ENCODE measurements around the gene CACNA1E.

CACNA1E gene

GRCh38 chr1:181490740-181491712, 7.7 kb downstream of the CACNA1E start:
- FAIRE-seq (no peak), DNase-seq (ENCODE audit: insufficient read length, low spot score) (no peak)
- TF ChIP-seq PAX5 (IDR thresholded peaks at IDR 0.05; ENCODE audit: insufficient read depth, low read length, severe bottlenecking) (no peak), POLR2A (IDR thresholded peaks at IDR 0.05; ENCODE audit: low read depth, low read length) (no peak), TAF1 (IDR thresholded peaks at IDR 0.05; ENCODE audit: low read depth, low read length) (no peak), POU2F2 (IDR thresholded peaks at IDR 0.05; ENCODE audit: low read depth, low read length) (no peak), POLR2AphosphoS5 (IDR thresholded peaks at IDR 0.05; ENCODE audit: low read depth, low read length) (no peak), SPI1 (IDR thresholded peaks at IDR 0.05; ENCODE audit: low read depth, low read length) (no peak)

GRCh38 chr1:181493166-181493565, 9.8 kb downstream of the CACNA1E start:
- TF ChIP-seq POLR2AphosphoS5 (IDR thresholded peaks at IDR 0.05; ENCODE audit: low read depth, low read length) (no peak), SPI1 (IDR thresholded peaks at IDR 0.05; ENCODE audit: low read depth, low read length) (no peak), TAF1 (IDR thresholded peaks at IDR 0.05; ENCODE audit: low read depth, low read length) (no peak), POU2F2 (IDR thresholded peaks at IDR 0.05; ENCODE audit: low read depth, low read length) (no peak), POLR2A (IDR thresholded peaks at IDR 0.05; ENCODE audit: low read depth, low read length) (no peak), PAX5 (IDR thresholded peaks at IDR 0.05; ENCODE audit: insufficient read depth, low read length, severe bottlenecking) (no peak)
- FAIRE-seq (no peak), DNase-seq (ENCODE audit: insufficient read length, low spot score) (no peak)

- no peak for TF ChIP-seq POU2F2 (IDR thresholded peaks at IDR 0.05; ENCODE audit: low read depth, low read length)
- no peak for TF ChIP-seq TAF1 (IDR thresholded peaks at IDR 0.05; ENCODE audit: low read depth, low read length)
- TF ChIP-seq POLR2A (IDR thresholded peaks at IDR 0.05; ENCODE audit: low read depth, low read length): no peak
- TF ChIP-seq SPI1 (IDR thresholded peaks at IDR 0.05; ENCODE audit: low read depth, low read length): no peak
- no peak for TF ChIP-seq PAX5 (IDR thresholded peaks at IDR 0.05; ENCODE audit: insufficient read depth, low read length, severe bottlenecking)
- no peak for TF ChIP-seq POLR2AphosphoS5 (IDR thresholded peaks at IDR 0.05; ENCODE audit: low read depth, low read length)
- DNase-seq (ENCODE audit: insufficient read length, low spot score) (no peak), FAIRE-seq (no peak)
Measured at GRCh38 chr1:181493885-181494284, 10.6 kb downstream of the CACNA1E start.

- TF ChIP-seq PAX5 (IDR thresholded peaks at IDR 0.05; ENCODE audit: insufficient read depth, low read length, severe bottlenecking): no peak
- no peak for TF ChIP-seq SPI1 (IDR thresholded peaks at IDR 0.05; ENCODE audit: low read depth, low read length)
- TF ChIP-seq TAF1 (IDR thresholded peaks at IDR 0.05; ENCODE audit: low read depth, low read length): no peak
- TF ChIP-seq POLR2AphosphoS5 (IDR thresholded peaks at IDR 0.05; ENCODE audit: low read depth, low read length): no peak
- TF ChIP-seq POLR2A (IDR thresholded peaks at IDR 0.05; ENCODE audit: low read depth, low read length): no peak
- no peak for TF ChIP-seq POU2F2 (IDR thresholded peaks at IDR 0.05; ENCODE audit: low read depth, low read length)
- FAIRE-seq (no peak), DNase-seq (ENCODE audit: insufficient read length, low spot score) (no peak)
Measured at GRCh38 chr1:181496759-181497158, 13.4 kb downstream of the CACNA1E start.

GRCh38 chr1:181497870-181498269, 14.6 kb downstream of the CACNA1E start:
- FAIRE-seq: no peak

GRCh38 chr1:181499825-181500224, 16.5 kb downstream of the CACNA1E start:
- FAIRE-seq (no peak), DNase-seq (ENCODE audit: insufficient read length, low spot score) (no peak)
- TF ChIP-seq POLR2AphosphoS5 (IDR thresholded peaks at IDR 0.05; ENCODE audit: low read depth, low read length) (no peak), POU2F2 (IDR thresholded peaks at IDR 0.05; ENCODE audit: low read depth, low read length) (no peak), PAX5 (IDR thresholded peaks at IDR 0.05; ENCODE audit: insufficient read depth, low read length, severe bottlenecking) (no peak), TAF1 (IDR thresholded peaks at IDR 0.05; ENCODE audit: low read depth, low read length) (no peak), POLR2A (IDR thresholded peaks at IDR 0.05; ENCODE audit: low read depth, low read length) (no peak), SPI1 (IDR thresholded peaks at IDR 0.05; ENCODE audit: low read depth, low read length) (no peak)

More at GRCh38 chr1:181497870-181498269, 14.6 kb downstream of the CACNA1E start:
- DNase-seq (ENCODE audit: insufficient read length, low spot score): no peak
- TF ChIP-seq POLR2AphosphoS5 (IDR thresholded peaks at IDR 0.05; ENCODE audit: low read depth, low read length) (no peak), PAX5 (IDR thresholded peaks at IDR 0.05; ENCODE audit: insufficient read depth, low read length, severe bottlenecking) (no peak), SPI1 (IDR thresholded peaks at IDR 0.05; ENCODE audit: low read depth, low read length) (peak; percentile 66), POU2F2 (IDR thresholded peaks at IDR 0.05; ENCODE audit: low read depth, low read length) (no peak), TAF1 (IDR thresholded peaks at IDR 0.05; ENCODE audit: low read depth, low read length) (no peak)

GRCh38 chr1:181500636-181501035, 17.3 kb downstream of the CACNA1E start:
- DNase-seq (ENCODE audit: insufficient read length, low spot score) (no peak), FAIRE-seq (no peak)
- TF ChIP-seq POLR2AphosphoS5 (IDR thresholded peaks at IDR 0.05; ENCODE audit: low read depth, low read length) (no peak), TAF1 (IDR thresholded peaks at IDR 0.05; ENCODE audit: low read depth, low read length) (no peak), POLR2A (IDR thresholded peaks at IDR 0.05; ENCODE audit: low read depth, low read length) (no peak), POU2F2 (IDR thresholded peaks at IDR 0.05; ENCODE audit: low read depth, low read length) (no peak), PAX5 (IDR thresholded peaks at IDR 0.05; ENCODE audit: insufficient read depth, low read length, severe bottlenecking) (no peak), SPI1 (IDR thresholded peaks at IDR 0.05; ENCODE audit: low read depth, low read length) (no peak)

- TF ChIP-seq POLR2AphosphoS5 (IDR thresholded peaks at IDR 0.05; ENCODE audit: low read depth, low read length) (no peak), PAX5 (IDR thresholded peaks at IDR 0.05; ENCODE audit: insufficient read depth, low read length, severe bottlenecking) (no peak), POLR2A (IDR thresholded peaks at IDR 0.05; ENCODE audit: low read depth, low read length) (no peak), POU2F2 (IDR thresholded peaks at IDR 0.05; ENCODE audit: low read depth, low read length) (no peak), TAF1 (IDR thresholded peaks at IDR 0.05; ENCODE audit: low read depth, low read length) (no peak), SPI1 (IDR thresholded peaks at IDR 0.05; ENCODE audit: low read depth, low read length) (no peak)
- DNase-seq (ENCODE audit: insufficient read length, low spot score): no peak
- no peak for FAIRE-seq
Measured at GRCh38 chr1:181501612-181502011, 18.3 kb downstream of the CACNA1E start.

- peak; percentile 48 for FAIRE-seq
- TF ChIP-seq TAF1 (IDR thresholded peaks at IDR 0.05; ENCODE audit: low read depth, low read length) (no peak), SPI1 (IDR thresholded peaks at IDR 0.05; ENCODE audit: low read depth, low read length) (no peak), POU2F2 (IDR thresholded peaks at IDR 0.05; ENCODE audit: low read depth, low read length) (no peak), POLR2A (IDR thresholded peaks at IDR 0.05; ENCODE audit: low read depth, low read length) (no peak), POLR2AphosphoS5 (IDR thresholded peaks at IDR 0.05; ENCODE audit: low read depth, low read length) (no peak), PAX5 (IDR thresholded peaks at IDR 0.05; ENCODE audit: insufficient read depth, low read length, severe bottlenecking) (no peak)
- no peak for DNase-seq (ENCODE audit: insufficient read length, low spot score)
Measured at GRCh38 chr1:181503171-181503810, 20.0 kb downstream of the CACNA1E start.
